HG03575 (cell line): Measurements from ENCODE around the gene FRMD1.

Experiments used
- ATAC-seq: cut with Tn5 transposase; IDR thresholded peaks from one replicate; pipeline ENCODE4 v1.9.1; 2021; ENCODE audit not compliant: unreplicated experiment, insufficient number of reproducible peaks, low FRiP score; ENCODE audit errors: extremely low read depth

Gene FRMD1

DNA sequence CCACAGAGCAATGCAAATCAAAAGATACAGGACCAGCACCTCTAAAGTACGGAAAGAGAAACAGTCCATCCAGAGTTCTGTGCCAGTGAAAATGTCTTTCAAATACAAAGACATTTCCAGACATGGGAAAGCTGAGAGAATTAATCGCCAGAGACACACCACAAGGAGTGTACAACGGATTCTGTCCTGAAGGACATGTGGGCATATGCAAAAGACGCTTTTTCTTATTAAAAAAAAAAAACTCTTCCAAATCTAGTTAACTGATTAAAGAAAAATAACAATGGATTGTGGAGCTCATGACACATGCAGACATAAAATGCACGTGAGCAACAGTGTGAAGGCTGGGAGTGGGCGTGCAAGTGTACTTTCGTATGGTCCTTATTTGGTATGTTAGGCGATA, 58.8 kb downstream of the FRMD1 start:
- no peak for ATAC-seq

DNA sequence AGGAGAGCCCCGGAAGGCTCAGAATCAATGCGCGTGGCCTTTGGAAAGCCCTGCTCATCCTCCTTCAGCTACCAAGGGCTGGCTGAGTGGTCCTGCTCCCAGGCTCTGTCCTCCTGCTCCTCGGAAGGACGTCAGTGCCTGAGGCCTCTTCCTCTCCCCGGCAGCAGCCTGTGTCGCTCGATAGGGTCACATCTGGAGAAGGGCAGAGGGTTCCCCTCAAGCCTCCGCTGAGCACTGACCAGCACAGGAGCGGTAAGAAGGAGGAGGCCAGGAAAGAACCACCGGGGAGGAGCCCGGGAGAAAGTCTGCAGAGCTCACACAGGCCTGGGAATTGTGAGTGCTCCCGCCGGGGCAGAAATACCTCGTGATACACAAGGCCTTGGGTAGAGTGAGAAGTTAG, 60.3 kb downstream of the FRMD1 start:
- ATAC-seq, result no peak

DNA sequence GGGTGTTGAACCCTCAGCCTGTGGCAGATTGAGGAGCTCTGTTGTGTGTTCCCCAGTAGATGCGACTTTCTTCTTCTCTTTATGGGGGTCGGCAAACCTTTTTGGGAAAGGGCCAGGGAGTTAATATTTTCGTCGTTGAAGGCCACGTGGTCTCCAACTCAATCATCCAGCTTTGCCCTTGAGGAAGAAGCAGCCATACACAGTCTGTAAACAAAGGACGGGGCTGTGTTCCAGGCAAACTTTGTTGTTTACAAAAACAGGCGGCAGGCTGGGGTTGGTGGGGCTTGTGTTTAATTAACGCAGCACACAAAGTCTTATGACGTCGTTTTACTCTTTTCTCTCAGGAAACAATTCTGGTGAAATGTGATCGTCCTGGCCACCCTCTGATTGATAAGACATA, 61.4 kb downstream of the FRMD1 start:
- ATAC-seq, result no peak

DNA sequence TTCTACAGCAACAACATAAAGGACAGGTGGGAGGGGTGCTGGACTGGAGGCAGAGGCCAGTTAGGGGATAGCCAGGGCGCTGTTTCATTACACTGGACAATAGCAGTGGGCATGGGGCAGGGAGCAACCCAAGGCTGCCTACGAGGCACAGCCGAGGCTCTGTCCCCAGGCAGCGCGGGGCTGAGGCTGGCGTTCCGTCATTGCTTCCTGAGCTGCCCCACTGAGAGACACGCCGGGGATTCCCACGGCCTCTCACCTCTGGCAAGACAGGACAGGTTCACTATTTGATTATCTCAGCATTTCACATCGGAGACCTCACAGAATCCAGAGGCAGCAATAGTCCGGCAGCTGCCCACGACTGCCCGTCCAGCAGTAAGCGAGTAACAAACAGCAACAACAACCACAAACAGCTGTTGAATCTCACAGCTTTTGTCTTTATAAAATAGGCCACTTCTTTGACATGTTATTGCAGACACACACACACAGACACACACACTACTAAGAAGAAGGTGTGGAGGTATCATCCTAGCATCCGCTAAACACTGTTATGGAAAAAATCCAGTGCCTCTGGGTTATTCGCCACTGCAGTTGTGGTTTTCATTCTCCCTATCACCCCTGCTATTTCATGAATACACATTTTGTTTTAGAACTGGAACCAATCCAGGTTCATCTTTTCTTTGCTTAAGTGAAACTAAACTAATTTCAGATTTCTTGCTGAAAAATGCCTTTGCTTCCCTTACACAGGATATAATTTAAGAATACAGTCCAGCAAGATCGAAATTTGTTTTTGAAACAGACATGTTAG, 62.1 kb downstream of the FRMD1 start:
- no peak for ATAC-seq

DNA sequence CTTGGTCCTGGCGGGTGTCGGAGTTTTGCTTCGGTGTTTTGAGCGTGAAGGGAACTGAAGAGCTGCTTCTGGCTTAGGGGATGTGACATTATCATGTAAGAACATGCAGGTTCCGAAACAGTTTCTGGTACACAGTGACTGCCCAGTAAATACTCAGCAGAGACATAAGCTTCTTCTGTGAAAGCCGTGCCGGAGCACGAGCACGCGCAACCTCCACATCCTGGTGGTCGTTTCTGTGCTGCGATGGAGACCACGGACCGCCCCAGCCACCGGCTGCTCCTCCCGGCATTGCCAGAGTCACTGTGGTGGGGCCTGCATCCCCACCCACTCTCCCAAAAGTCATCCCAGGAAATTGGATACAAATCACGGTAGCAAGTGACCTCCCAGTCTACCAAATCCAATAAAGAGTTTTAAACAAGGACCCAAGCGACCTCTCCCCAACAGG, 62.8 kb downstream of the FRMD1 start:
- ATAC-seq, result no peak

DNA sequence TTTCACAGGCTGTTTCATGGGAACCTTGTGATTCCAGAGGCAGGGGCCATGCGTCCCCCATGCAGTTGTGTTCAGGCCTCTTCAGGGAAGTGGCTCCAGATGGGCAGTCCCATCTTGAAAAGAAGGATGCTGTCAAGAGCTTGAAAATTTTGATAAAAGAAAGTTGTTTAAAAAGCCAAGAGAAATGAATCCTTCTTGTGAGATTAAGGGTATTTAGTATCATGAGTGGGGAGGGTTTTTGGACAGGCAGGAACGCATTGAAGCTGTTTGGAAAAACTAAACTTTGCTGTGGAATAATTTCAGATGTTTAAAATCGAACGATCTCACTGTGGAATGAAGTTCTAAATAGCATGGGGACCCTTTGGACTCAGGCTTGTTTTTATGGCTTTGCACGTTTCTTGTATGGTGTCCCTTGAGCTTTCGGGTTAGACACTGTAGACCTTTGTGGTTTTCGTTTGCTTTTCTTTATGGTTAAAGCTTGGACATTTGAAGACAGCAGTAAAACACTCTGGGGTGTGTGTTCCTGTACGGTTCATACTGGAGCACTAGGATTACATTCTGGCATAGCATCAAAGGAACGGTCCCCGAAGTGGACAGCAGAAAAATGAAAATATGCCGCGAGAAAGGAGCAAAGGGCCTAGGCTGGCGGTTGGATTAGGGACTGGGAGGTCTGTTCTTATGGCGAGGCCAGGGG, 63.4 kb downstream of the FRMD1 start:
- ATAC-seq, result no peak

DNA sequence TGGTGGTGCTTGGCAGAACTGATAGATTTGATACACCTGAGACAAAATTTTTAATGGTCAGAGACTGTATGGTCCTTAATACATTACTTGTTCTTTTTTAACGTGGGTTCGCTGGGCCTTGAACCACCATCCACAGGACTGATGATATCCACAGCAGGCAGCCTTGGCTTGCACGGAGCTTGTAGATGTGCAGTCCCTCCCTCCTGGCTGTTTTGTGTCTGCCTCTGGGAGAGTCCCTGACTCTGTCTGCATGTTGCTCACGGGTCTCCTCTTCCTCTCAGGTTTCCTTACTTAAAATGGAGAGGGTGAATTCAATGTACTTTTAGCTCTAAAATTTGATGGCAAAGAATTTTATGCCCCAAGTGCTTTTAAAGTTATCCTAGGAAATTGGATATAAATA, 64.0 kb downstream of the FRMD1 start:
- ATAC-seq, result no peak

DNA sequence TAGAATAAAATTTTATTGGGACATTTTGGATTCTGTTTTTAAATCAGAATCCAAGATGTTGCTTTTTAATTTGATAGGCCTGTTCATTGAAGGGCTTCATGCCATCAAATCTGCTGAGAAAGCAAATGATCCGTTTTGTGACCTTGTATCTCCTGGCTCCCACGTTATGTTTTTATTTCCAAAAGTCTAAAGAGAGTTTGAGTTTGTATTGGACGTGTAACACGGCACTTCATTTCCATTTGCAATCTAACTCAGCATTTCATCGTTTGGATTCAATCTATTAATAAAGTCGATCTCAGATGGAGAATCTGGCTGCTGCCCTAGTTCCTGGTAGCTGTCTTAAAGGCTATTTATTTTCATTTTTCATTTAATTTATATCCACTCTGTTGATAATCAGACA, 64.6 kb downstream of the FRMD1 start:
- no peak for ATAC-seq

DNA sequence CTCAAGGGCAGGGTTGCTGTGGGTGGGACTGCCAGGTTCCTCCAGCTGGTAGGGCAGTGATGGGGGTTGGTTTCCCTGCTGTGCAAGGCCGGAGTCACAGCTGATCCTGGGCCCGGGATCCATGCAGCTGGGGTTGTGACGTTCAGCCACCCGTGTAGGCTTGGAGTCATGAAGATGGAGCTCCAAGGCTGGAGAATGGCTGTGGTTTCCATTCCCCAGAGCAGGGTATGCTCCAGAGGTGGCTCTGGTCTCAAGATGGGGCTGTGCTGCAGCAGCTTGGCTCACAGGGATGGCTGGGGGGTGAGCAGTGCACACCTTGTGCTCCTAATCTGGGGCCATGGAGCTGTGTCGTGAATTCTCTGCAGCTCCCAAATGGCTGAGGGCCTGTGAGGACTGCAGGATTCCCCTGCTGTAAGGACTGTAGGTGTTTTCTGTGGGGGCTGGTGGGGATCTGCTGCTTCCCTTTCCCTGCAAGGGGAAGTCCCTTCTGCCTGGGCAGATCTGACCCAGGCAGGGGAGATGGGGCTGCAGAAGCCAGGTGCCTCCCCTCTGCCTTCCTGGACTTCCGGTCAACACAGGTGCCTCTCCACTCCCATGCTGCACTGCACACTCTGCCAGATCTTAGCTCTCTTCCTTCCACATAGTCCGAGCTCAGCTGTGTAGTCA, 65.6 kb downstream of the FRMD1 start:
- no peak for ATAC-seq

DNA sequence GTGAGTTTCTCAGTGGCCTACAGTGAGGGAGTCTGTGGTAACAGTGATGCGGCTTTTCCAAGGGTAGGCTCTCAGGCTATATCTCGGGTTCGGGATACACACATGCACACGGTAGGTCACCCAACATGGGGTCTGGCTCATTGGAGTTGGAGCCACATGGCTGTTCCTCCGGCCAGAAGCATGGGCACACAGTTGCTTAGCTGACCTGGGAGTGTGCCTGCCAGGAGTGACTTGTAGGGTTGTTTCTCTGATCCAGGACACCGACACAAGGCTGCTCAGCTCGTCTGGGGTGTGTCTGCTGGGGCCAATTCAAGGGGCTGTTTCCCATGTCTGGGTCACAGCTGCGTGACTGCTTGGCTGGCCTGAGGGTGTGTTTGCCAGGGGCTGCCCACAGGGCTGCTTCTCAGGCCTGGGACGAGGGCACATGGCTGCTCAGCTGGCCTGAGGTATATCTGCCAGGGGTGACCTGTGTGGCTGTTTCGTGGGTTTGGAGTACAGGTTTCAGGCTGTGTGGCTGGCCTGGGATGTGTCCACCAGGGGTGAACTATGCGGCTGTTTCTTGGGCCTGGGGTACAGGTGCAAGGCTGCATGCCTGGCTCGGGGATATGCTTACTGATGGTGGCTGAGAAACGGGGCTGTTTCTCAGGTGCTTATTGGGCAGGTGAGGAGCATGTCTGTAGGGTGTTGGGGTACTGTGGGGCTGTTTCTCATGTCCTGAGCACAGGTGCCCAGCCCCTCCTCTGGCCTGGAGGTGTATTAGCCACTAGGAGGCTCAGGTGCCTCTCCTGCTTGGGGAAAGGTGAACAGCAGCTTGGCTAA, 66.4 kb downstream of the FRMD1 start:
- no peak for ATAC-seq

DNA sequence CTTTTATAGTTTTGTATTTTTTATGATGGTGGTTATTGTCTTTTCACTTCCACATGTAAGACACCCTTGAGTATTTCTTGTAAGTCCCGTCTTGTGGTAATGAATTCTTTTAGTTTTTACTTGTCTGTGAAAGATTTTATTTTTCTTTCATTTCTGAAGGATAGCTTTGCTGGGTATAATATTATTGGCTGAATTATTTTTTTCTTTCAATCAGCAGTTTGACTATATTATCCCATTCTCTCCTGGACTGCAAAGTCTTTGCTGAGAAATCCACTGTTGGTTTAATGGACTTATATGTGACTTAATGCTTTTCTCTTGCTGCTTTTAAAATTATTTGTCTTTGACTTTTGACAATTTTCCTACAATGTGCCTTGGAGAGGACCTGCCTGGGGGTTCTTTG, 67.7 kb downstream of the FRMD1 start:
- no peak for ATAC-seq

DNA sequence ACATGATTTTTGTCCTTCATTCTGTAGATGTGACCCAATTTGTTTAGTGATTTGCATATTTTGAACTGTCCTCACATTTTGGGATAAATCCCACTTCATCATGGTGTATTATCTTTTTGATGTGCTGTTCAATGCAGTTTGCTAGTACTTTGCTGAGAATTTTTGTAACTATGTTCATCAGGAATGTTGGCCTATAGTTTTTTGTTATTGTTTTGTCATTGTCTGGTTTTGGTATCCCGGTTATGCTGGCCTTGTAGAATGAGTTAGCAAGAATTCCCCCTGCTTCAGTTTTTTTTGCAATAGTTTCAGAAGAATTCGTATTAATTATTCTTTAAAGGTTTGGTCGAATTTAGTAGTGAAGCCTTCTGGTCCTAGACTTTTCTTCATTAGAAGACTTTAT, 69.7 kb downstream of the FRMD1 start:
- ATAC-seq, result no peak

DNA sequence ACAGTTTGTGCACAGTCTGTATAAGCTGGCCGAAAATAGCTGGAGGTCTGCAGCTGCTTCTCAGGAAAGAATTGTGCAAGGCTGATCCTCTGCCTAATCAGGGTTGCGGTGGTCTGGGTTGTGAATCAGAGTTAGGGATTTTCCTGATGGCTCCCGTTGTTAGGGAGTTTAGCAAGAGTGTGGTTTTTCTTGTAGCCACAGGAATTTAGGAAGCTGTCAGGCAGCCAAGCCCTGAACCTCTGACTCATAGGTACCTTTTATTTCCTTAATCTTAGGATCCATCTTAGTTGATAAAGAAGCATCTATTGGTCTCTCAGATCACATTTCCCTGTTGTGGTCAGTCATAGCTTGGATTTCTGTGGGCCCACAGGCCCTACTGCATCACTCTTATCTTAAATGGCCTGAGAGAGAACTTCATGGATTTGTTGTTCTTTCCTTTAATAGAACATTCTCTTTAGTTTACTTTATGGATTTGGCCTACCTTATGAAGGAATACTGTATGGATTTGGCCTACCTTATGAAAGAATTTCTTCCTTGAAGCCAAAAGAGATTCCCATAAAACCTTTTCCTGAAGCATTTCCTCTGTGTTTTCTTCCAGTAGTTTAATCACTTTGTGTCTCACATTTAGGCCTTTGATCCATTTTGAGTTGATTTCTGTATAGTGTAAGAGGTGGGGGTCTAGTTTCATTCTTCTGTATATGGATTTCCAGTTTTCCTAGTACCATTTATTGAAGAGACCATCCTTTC, 71.2 kb downstream of the FRMD1 start:
- no peak for ATAC-seq

DNA sequence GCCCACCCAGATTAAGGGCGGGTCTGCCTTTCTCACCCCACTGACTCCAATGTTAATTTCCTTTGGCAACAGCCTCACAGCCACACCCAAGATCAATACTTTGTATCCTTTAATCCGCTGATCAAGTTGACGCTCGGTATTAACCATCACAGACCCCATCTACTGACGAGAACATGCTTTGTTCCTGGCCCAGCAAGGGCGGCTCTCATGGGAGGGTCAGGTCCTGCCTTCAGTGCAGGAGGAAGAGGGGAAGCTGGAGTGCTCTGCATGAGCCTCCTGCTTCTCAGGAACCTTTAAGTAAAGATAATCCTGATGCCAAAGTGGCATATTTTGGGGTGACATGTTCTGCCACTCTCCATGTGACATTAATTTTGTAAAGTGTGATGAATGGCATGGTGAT, 73.2 kb downstream of the FRMD1 start:
- ATAC-seq, result no peak

DNA sequence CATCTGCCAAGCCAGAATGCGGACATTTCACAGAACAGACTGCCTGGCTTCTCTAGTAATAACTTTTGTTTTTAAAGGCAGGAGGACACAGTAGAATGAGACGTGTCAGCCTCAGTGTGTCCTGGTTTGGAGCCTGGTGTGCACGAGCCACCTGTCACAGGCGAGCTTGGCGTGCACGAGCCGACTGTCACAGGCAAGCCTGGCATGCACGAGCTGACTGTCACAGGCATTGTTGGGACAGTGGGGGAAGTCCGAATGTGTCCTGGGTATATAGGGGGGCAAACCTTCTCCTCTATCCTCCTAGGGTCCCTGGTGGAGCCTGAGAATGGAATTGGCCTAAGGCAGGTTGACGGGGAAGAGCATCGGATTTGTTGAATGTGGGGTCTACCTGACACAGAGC, 74.1 kb downstream of the FRMD1 start:
- ATAC-seq, result no peak

DNA sequence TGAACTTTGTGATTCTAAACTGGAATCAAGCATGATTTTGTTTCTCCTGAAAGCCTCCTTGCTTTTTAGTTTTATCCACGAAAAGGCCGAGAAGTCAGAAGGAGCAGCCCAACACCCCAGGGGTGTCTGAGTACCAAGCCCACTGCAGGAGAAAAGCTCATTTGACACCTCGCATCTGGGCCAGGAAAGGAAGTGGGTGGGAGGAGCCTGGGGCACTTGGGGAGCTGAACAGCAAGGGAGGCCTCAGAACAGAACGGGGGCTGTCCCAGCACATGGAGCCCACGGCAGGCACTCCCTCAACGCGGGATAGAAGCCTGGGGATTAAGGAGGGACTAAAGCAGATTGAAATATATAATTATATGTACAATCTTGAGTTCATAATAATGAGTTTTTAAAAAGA, 75.0 kb downstream of the FRMD1 start:
- ATAC-seq, result no peak
